HepG2 (cell line): ENCODE results near the gene NCBP1. TPM values are rescaled to one million over a fixed set of nuclear protein-coding genes. Genes with fewer than 3 reads are reported as not detected.

Source experiments
- ATAC-seq: fragments of 200-7000 bp; cut with Tn5 transposase; 3 replicates; pipeline ENCODE4 v1.9.1; 2020; ENCODE audit warnings: mild to moderate bottlenecking, moderate library complexity
- BruUV-seq: library from RNA; stranded (reverse); fragments of 400-500 nt; replicated peaks from 2 replicates; lab custom pipeline; 2021; lab: Mats Ljungman, UMichigan
- CTCF ChIA-PET: fragments of 300-600 bp; formaldehyde crosslinking; extraction: SDS; loops from one replicate; lab custom pipeline; 2021; ENCODE audit warnings: low total read pairs, inconsistent platforms, low intra/inter-chr PET ratio; lab: Yijun Ruan, JAX
- POLR2A ChIA-PET: fragments of 350-600 bp; sonication (Branson Sonifier 250); formaldehyde crosslinking; loops from one replicate; lab custom pipeline; 2020; ENCODE audit warnings: antibody characterized with exemption, inconsistent platforms; lab: Yijun Ruan, JAX
- DNase-seq: peaks from one replicate; pipeline ENCODE4 v3.0.0-alpha.2; 2015; ENCODE audit warnings: low spot score
- FAIRE-seq: peaks from 3 replicates; lab custom pipeline; 2011; peaks lifted over from hg19 to GRCh38; lab: Jason Lieb, UNC
- H2AFZ ChIP-seq: one replicate; pipeline ENCODE4 v1.6.1; 2011; ENCODE audit warnings: low read length, inconsistent platforms
- H3K27ac ChIP-seq: fragments of 300-600 bp; 3 replicates; pipeline ENCODE4 v1.8.0; 2011; ENCODE audit warnings: mixed run types, mild to moderate bottlenecking, mixed read lengths, low read length, inconsistent platforms; ENCODE audit not compliant: insufficient read depth; ENCODE audit errors: extremely low read length
- H3K27me3 ChIP-seq, 2 experiments: fragments of 200-600 bp in 1 of 2; 2 replicates in 1 of 2; 3 replicates in 1 of 2; pipeline versions ENCODE4 v1.6.0 to v1.8.0; 2011; ENCODE audit warnings: low read length in 2 of 2, mild to moderate bottlenecking in 2 of 2, moderate library complexity in 2 of 2, inconsistent platforms in 1 of 2; ENCODE audit not compliant: insufficient read depth in 2 of 2, control insufficient read depth in 1 of 2
- H3K36me3 ChIP-seq, 2 experiments: fragments of 200-600 bp in 1 of 2; replicated peaks in 1 of 2; 2 replicates in 1 of 2; 3 replicates in 1 of 2; pipeline versions ENCODE4 v1.5.1 to v1.8.0; 2011; ENCODE audit warnings: low read length in 2 of 2, inconsistent platforms in 1 of 2; ENCODE audit not compliant: insufficient read depth in 2 of 2, control insufficient read depth in 1 of 2
- H3K4me1 ChIP-seq: 2 replicates; pipeline ENCODE4 v1.5.1; 2012; ENCODE audit warnings: low read length, inconsistent platforms; ENCODE audit not compliant: insufficient read depth
- H3K4me2 ChIP-seq: 2 replicates; pipeline ENCODE4 v1.6.0; 2011; ENCODE audit warnings: low read depth, low read length, inconsistent platforms
- H3K4me3 ChIP-seq, 3 experiments: fragments of 200-600 bp in 1 of 3; sonication (generic), shearing (Covaris generic) in 1 of 3; replicated peaks in 1 of 3; 2 replicates each; pipeline ENCODE4 v1.5.1; 2011 to 2016; ENCODE audit warnings: low read length in 3 of 3, inconsistent platforms in 2 of 3, low read depth in 2 of 3, mild to moderate bottlenecking in 2 of 3, control low read depth in 1 of 3, mixed read lengths in 1 of 3; ENCODE audit not compliant: insufficient read depth in 1 of 3
- H3K79me2 ChIP-seq: one replicate; pipeline ENCODE4 v1.6.1; 2011; ENCODE audit warnings: low read length, inconsistent platforms; ENCODE audit not compliant: insufficient read depth
- H3K9ac ChIP-seq: 2 replicates; pipeline ENCODE4 v1.6.0; 2011; ENCODE audit warnings: mild to moderate bottlenecking, low read depth, low read length, inconsistent platforms; ENCODE audit not compliant: insufficient read depth
- H3K9me3 ChIP-seq: 2 replicates; pipeline ENCODE4 v1.5.1; 2012; ENCODE audit warnings: mild to moderate bottlenecking, low read length
- H4K20me1 ChIP-seq: 2 replicates; pipeline ENCODE4 v1.6.0; 2011; ENCODE audit warnings: inconsistent platforms, mild to moderate bottlenecking, low read length, moderate library complexity; ENCODE audit not compliant: insufficient read depth
- AGO1 ChIP-seq: fragments of 200-400 bp; formaldehyde crosslinking; IDR thresholded peaks from 2 replicates; pipeline ENCODE4 v1.6.1; 2017; ENCODE audit warnings: mild to moderate bottlenecking, low read depth, low read length, moderate library complexity; ENCODE audit not compliant: poor library complexity, severe bottlenecking
- CHCHD3 ChIP-seq: sonication (generic); formaldehyde crosslinking; IDR thresholded peaks from 2 replicates; pipeline ENCODE4 v1.8.0; 2022; ENCODE audit warnings: mild to moderate bottlenecking, missing genetic modification reagents, moderate library complexity
- ELF3 ChIP-seq: IDR thresholded peaks from 2 replicates; pipeline ENCODE4 v1.6.1; 2016; ENCODE audit warnings: missing genetic modification reagents, missing compliant biosample characterization
- MBNL3 ChIP-seq: fragments of 250-450 bp; sonication (Bioruptor Pico); conservative IDR thresholded peaks from 2 replicates; pipeline ENCODE4 v1.8.0; 2022; ENCODE audit warnings: mild to moderate bottlenecking, inconsistent platforms
- NRL ChIP-seq: sonication (generic); formaldehyde crosslinking; IDR thresholded peaks from 2 replicates; pipeline ENCODE4 v1.5.0; 2020; ENCODE audit warnings: missing genetic modification reagents, mild to moderate bottlenecking, moderate library complexity, borderline replicate concordance
- PITX1 ChIP-seq: sonication (generic); formaldehyde crosslinking; IDR thresholded peaks from 2 replicates; pipeline ENCODE4 v1.5.1; 2020; ENCODE audit warnings: mild to moderate bottlenecking, missing genetic modification reagents
- SETDB1 ChIP-seq: sonication (generic); formaldehyde crosslinking; IDR thresholded peaks from 2 replicates; pipeline ENCODE4 v1.5.1; 2020; ENCODE audit warnings: missing genetic modification reagents, mild to moderate bottlenecking, borderline replicate concordance
- SUZ12 ChIP-seq: fragments of 150-350 bp; IDR thresholded peaks from 2 replicates; pipeline ENCODE4 v1.6.1; 2014; ENCODE audit warnings: low read depth, low read length
- ZNF225 ChIP-seq: sonication (generic); formaldehyde crosslinking; IDR thresholded peaks from 2 replicates; pipeline ENCODE4 v1.4.0; 2020; ENCODE audit warnings: mild to moderate bottlenecking, missing genetic modification reagents
- ZNF510 ChIP-seq: sonication (generic); formaldehyde crosslinking; IDR thresholded peaks from 2 replicates; pipeline ENCODE4 v1.4.0; 2020; ENCODE audit warnings: low read depth, mild to moderate bottlenecking, missing genetic modification reagents
- ZNF782 ChIP-seq: sonication (generic); formaldehyde crosslinking; IDR thresholded peaks from 2 replicates; pipeline ENCODE4 v1.4.0; 2020; ENCODE audit warnings: missing genetic modification reagents, mild to moderate bottlenecking, borderline replicate concordance
- ZNF790 ChIP-seq: sonication (generic); formaldehyde crosslinking; IDR thresholded peaks from 2 replicates; pipeline ENCODE4 v1.8.0; 2022; ENCODE audit warnings: missing genetic modification reagents, mild to moderate bottlenecking, borderline replicate concordance
- WGBS: methylation state at CpG from one replicate; pipeline ENCODE4 v1.1.6; 2017; ENCODE audit warnings: low lambda C conversion rate; 5-methylcytosine and 5-hydroxymethylcytosine counted together
- in situ Hi-C: cut with HindIII; loops from 2 replicates; pipeline ENCODE4 v1.10.0; 2017; ENCODE audit warnings: low pct_unique_long_range_greater_than_20kb; ENCODE audit not compliant: extremely low pct_ligation_motif_present
- intact Hi-C: fragments of 100-400 bp; cut with micrococcal nuclease; formaldehyde crosslinking; loops from one replicate; pipeline ENCODE4 v1.10.0; 2022; ENCODE audit not compliant: unreplicated experiment
- polyA plus RNA-seq, 8 experiments: library from polyadenylated mRNA; depleted of rRNA in 3 of 8; stranded (reverse) in 7 of 8; unstranded in 1 of 8; fragments of >200 nt; fragmentation: Illumina TruSeq in 4 of 8; extraction: Trizol in 4 of 8; gene quantifications; 2 replicates each; pipeline versions ENCODE4 v1.2.1 to v1.2.3, GENCODE V29; 2011 to 2016; ENCODE audit warnings: low read depth in 4 of 8, missing spikeins in 1 of 8, mixed read lengths in 1 of 8; ENCODE audit not compliant: insufficient read depth in 1 of 8
- total RNA-seq, 5 experiments: library from RNA; depleted of rRNA; stranded (reverse); fragments of >200 nt; fragmentation: Illumina TruSeq; extraction: Trizol; gene quantifications; 2 replicates each; pipeline ENCODE4 v1.2.3, GENCODE V29; 2016; ENCODE audit warnings: low read depth in 1 of 5
- TF ChIP-seq, protein P1 (sequence below): sonication (generic); formaldehyde crosslinking; IDR thresholded peaks from 2 replicates; pipeline ENCODE4 v1.8.1; 2022; ENCODE audit warnings: low read depth, mild to moderate bottlenecking, missing genetic modification reagents
- TF ChIP-seq, protein P2 (sequence below): fragments of 450-650 bp; IDR thresholded peaks from 2 replicates; pipeline ENCODE4 v1.6.1; 2017; ENCODE audit warnings: mild to moderate bottlenecking

Gene NCBP1
- total and polyA plus RNA-seq, 2 of the 13 experiments (the other 11 are each of a cell fraction or from before 2014, with no cell fraction given) = 13.3 to 40.2 TPM

DNA sequence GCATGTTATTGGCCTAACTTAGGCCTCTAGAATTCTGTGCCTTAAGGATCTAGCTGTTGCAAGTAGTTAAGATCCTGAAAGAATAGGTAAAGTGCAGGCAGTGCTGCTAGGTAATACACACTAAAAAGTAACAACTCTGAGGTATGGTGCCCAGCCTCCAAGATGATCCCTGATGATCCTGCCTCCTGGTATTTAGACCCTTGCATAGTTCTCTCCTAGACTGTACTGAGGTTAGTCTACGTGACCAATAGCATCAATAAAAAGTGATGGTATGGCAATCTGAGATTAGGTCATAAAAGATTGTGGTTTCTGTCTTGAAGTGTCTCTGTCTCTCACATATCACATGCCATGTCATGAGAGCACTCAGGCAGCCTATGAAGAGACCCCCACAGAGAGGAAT, 9.7 kb upstream of the NCBP1 start:
- no peaks in the 10 kb centered on the region for H3K9me3 ChIP-seq
- no peak overlapping the region for H3K9ac ChIP-seq
- POLR2A ChIA-PET = interaction anchor here (0.9 kb wide), 1 partner anchor 9 kb away, joined by 3 read pairs; the partner anchor contains the start of gene TSTD2
- no peak overlapping the region for H3K4me3 ChIP-seq
- 100% methylated on average over 1 of the region's 1 CpG for WGBS
- DNase-seq = no peak
- H3K27me3 ChIP-seq = no peaks in the 10 kb centered on the region
- no peak overlapping the region for H3K4me2 ChIP-seq
- peaks cover 4% of the 10 kb centered on the region; the same call in 1 of the 2 replicates for H3K4me1 ChIP-seq
- in situ Hi-C loops (loop anchor here (25.0 kb wide), 1 partner anchor 762 kb away; the partner anchor contains the start of gene ZNF782), intact Hi-C loops (no loop called here)
- no peaks in the 10 kb centered on the region for H4K20me1 ChIP-seq
- no peak for FAIRE-seq
- peaks cover 9% of the 10 kb centered on the region for H3K79me2 ChIP-seq
- CTCF ChIA-PET = no interaction called here
- no TSS peak for BruUV-seq
- ATAC-seq = no peak
- no peak overlapping the region for H3K27ac ChIP-seq
- H3K36me3 ChIP-seq = peaks cover 2 to 44% of the 10 kb centered on the region in 2 experiments; a peak in 4 of 5 replicates
- TF ChIP-seq, protein P1, sequence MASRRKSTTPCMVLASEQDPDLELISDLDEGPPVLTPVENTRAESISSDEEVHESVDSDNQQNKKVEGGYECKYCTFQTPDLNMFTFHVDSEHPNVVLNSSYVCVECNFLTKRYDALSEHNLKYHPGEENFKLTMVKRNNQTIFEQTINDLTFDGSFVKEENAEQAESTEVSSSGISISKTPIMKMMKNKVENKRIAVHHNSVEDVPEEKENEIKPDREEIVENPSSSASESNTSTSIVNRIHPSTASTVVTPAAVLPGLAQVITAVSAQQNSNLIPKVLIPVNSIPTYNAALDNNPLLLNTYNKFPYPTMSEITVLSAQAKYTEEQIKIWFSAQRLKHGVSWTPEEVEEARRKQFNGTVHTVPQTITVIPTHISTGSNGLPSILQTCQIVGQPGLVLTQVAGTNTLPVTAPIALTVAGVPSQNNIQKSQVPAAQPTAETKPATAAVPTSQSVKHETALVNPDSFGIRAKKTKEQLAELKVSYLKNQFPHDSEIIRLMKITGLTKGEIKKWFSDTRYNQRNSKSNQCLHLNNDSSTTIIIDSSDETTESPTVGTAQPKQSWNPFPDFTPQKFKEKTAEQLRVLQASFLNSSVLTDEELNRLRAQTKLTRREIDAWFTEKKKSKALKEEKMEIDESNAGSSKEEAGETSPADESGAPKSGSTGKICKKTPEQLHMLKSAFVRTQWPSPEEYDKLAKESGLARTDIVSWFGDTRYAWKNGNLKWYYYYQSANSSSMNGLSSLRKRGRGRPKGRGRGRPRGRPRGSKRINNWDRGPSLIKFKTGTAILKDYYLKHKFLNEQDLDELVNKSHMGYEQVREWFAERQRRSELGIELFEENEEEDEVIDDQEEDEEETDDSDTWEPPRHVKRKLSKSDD (CRISPR knock-in tag) = no peak
- TF ChIP-seq CHCHD3 = no peak
- no peak for TF ChIP-seq ZNF510 (CRISPR knock-in tag)
- no peak for TF ChIP-seq SUZ12
- TF ChIP-seq ELF3 (CRISPR knock-in tag) = no peak
- TF ChIP-seq NRL = no peak
- no peak for TF ChIP-seq MBNL3 (CRISPR knock-in tag)
- no peak for TF ChIP-seq AGO1
- no peak for TF ChIP-seq PITX1 (CRISPR knock-in tag)
- TF ChIP-seq ZNF790 (CRISPR knock-in tag) = no peak
- TF ChIP-seq SETDB1 (CRISPR knock-in tag) = no peak
- no peak for TF ChIP-seq ZNF782 (CRISPR knock-in tag)
- TF ChIP-seq, protein P2, sequence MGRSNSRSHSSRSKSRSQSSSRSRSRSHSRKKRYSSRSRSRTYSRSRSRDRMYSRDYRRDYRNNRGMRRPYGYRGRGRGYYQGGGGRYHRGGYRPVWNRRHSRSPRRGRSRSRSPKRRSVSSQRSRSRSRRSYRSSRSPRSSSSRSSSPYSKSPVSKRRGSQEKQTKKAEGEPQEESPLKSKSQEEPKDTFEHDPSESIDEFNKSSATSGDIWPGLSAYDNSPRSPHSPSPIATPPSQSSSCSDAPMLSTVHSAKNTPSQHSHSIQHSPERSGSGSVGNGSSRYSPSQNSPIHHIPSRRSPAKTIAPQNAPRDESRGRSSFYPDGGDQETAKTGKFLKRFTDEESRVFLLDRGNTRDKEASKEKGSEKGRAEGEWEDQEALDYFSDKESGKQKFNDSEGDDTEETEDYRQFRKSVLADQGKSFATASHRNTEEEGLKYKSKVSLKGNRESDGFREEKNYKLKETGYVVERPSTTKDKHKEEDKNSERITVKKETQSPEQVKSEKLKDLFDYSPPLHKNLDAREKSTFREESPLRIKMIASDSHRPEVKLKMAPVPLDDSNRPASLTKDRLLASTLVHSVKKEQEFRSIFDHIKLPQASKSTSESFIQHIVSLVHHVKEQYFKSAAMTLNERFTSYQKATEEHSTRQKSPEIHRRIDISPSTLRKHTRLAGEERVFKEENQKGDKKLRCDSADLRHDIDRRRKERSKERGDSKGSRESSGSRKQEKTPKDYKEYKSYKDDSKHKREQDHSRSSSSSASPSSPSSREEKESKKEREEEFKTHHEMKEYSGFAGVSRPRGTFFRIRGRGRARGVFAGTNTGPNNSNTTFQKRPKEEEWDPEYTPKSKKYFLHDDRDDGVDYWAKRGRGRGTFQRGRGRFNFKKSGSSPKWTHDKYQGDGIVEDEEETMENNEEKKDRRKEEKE = no peak
- TF ChIP-seq ZNF225 (CRISPR knock-in tag) = no peak
- no peak overlapping the region for H2AFZ ChIP-seq
